Fibroblast of skin of left quadriceps (primary cell): ENCODE measurements around the gene DDX50.
A peak's percentile ranks its signal among the peaks of the same experiment; 100 is the strongest.

Experiments
- DNase-seq, 2 experiments: peaks; one replicate each; pipeline ENCODE4 v3.0.0-alpha.2; 2013; ENCODE audit warnings: low read depth in 2 of 2

DDX50 gene

DNA sequence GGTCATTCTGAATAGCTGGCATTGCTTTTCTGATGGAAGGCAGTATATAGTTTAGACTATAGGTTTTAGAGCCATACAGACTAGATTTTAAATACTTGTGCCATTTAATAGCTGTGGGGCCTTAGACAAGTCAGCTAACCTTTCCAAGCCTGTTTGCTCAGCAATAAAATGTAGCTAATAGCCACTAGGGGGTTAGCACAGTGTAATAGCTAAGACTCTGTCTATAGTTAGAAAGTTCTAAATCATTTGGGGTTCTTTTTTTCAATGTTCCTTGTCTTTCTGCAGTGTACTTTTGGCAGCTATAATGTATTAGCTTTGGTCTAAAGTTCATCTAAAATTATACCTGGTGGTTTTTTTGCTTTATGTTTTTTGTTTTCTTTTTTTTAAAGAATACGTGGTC, 80.0 kb downstream of the DDX50 start:
- DNase-seq, result no peak

GRCh38 chr10:68982389-68982788, 81.3 kb downstream of the DDX50 start:
- DNase-seq, result no peak

- DNase-seq, result no peak
Measured at GRCh38 chr10:68987611-68988010, 86.5 kb downstream of the DDX50 start.

DNA sequence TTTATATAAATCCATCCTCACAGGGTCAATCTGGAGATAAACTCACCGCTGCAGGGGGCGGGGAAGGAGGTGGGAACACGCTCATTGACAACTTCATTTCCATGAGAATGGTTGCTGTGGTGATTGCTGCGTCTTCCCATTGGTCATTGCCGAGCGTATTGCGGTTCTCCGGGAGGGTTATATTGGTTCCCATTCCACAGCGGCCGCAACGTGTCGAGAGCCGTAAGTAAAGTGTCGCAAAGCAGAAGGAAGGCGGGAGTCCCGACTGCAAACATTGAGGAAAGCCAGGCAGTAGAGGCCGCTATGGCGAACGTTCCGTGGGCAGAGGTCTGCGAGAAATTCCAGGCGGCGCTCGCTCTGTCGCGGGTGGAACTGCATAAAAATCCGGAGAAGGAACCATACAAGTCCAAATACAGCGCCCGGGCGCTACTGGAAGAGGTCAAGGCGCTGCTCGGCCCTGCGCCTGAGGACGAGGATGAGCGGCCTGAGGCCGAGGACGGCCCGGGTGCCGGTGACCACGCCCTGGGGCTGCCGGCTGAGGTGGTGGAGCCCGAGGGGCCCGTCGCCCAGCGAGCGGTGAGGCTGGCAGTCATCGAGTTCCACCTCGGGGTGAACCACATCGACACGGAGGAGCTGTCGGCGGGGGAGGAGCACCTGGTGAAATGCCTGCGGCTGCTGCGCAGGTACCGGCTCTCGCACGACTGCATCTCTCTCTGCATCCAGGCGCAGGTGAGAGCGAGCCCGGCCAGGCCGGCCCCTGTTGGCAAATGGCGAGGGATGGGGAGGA, 87.6 kb downstream of the DDX50 start, which contains the start of gene KIFBP:
KIFBP (plus strand) TSS at position 274 of the 787 bp plus-strand sequence; CDS start at position 304, 30 bp downstream.
- peak; percentile 93 to 94 for DNase-seq

DNA sequence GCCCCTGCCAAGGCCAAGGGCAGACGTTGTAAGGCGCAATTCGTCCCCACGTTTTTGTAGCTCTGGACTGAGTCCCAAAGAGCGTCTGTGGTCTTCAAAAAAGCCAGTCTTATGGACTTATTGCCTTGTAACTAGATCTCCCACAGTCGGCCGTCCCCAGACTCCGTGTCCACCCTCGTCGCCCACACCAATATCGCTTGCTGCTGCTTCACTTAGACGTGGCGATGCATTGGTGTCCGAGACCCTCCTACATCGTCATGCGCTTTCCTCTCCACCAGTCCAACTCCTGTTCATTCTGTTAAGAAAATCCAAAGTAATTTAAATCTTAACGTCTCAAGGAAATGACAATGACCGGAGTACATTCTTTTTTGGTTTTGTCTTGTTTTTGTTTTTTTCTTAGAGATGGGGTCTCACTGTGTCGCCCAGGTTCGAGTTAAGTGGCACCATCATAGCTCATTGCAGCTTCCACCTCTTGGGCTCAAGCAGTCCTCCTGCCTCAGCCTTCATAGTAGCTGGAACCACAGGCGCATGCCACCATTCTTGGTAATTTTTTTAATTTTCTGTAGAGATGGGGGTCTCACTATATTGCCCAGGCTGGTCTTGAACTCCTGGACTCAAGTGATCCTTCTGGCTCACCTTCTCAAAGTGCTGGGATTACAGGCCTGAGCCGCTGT, 88.3 kb downstream of the DDX50 start:
- no peak for DNase-seq

DNA sequence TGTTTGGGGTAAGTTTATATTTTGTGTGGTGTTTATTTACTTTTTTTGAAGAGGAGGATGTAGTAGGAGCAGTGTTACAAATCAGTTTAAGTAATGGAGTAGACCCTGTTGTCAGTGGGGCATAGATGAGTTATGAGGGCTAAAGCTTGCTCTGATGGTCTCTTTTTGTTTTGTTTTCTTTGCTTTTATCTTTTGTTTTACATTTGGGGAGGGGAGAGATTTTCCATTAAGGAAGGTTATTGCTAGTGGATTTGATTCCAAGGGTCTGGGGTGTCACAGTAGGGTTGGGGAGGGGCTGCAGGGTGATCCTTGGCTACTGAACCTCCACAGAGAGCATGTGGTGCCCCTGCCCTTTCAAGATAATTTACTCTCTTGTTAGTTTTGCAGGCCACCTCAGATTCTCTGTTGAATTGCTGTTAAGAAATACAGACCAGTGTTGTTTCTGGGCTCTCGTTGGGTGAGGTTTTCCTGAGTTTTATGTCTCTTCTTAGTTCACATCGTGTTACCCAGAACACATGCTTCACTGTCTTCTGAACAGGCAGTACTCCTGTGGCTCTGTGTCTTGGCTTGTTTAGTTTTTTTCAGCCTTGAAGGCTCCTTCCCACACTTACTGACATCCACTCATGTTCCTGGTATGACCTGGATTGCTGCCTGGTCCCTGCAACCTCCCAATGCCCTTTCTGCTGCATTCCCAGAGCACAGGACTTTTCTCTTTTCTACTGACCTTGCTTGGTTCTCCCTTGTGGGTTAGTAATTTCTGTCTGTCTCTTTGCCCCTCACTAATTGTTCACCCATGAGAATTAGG, 91.7 kb downstream of the DDX50 start:
- DNase-seq, result peak; percentile 54 to 59
